GM12874 (cell line): Measurements from ENCODE around the gene SYT12.

ENCODE experiments used
- CTCF ChIP-seq: IDR thresholded peaks from 2 replicates; pipeline ENCODE4 v1.5.1; 2011; ENCODE audit warnings: low read depth, mild to moderate bottlenecking, control low read depth, low read length, moderate library complexity; ENCODE audit not compliant: insufficient read depth

Gene SYT12

GRCh38 chr11:67027483-67027930 is 4.6 kb downstream of the SYT12 start:
- no peak for TF ChIP-seq CTCF

GRCh38 chr11:67027943-67028542 is 5.1 kb downstream of the SYT12 start:
- no peak for TF ChIP-seq CTCF

- no peak for TF ChIP-seq CTCF
Measured at GRCh38 chr11:67029146-67029545, 6.2 kb downstream of the SYT12 start.

- no peak for TF ChIP-seq CTCF
Measured at GRCh38 chr11:67030976-67031375, 8.0 kb downstream of the SYT12 start.

GRCh38 chr11:67031791-67032561 is 9.0 kb downstream of the SYT12 start:
- no peak for TF ChIP-seq CTCF

- no peak for TF ChIP-seq CTCF
Measured at GRCh38 chr11:67032830-67033551, 10.1 kb downstream of the SYT12 start.

- TF ChIP-seq CTCF, result no peak
Measured at GRCh38 chr11:67033661-67034166, 10.8 kb downstream of the SYT12 start.
